Psoas muscle (tissue), 8 donors: ENCODE results near the gene PAX8. TPM values are rescaled to one million over a fixed set of nuclear protein-coding genes. Genes with fewer than 3 reads are reported as not detected.

Experiments used
- ATAC-seq, 4 donors: fragments of 200-7000 bp; cut with Tn5 transposase; one replicate each; pipeline ENCODE4 v1.9.1; 2020; ENCODE audit warnings: moderate library complexity in 3 of 4, mild to moderate bottlenecking in 2 of 4
- DNase-seq, 2 donors: peaks; one replicate each; pipeline ENCODE4 v3.0.0-alpha.2; 2020
- H3K27ac ChIP-seq: fragments of 200-600 bp; one replicate; pipeline ENCODE4 v1.8.0; 2022
- H3K27me3 ChIP-seq, 3 donors: fragments of 200-600 bp in 1 of 3; one replicate each; pipeline versions ENCODE4 v1.6.1 to v1.8.0; 2013 to 2022; ENCODE audit warnings: low read length in 2 of 3, mild to moderate bottlenecking in 2 of 3, moderate library complexity in 1 of 3; ENCODE audit not compliant: insufficient read depth in 3 of 3
- H3K36me3 ChIP-seq, 2 donors: fragments of 200-600 bp in 1 of 2; one replicate each; pipeline versions ENCODE4 v1.6.1 to v1.8.0; 2013 to 2022; ENCODE audit warnings: low read depth in 1 of 2, mild to moderate bottlenecking in 1 of 2, moderate library complexity in 1 of 2; ENCODE audit not compliant: insufficient read depth in 1 of 2
- H3K4me1 ChIP-seq: fragments of 200-600 bp; one replicate; pipeline ENCODE4 v1.8.0; 2022
- H3K4me3 ChIP-seq: fragments of 200-600 bp; one replicate; pipeline ENCODE4 v1.8.0; 2022; ENCODE audit warnings: mild to moderate bottlenecking
- H3K9me3 ChIP-seq: fragments of 200-600 bp; one replicate; pipeline ENCODE4 v1.8.0; 2022
- CTCF ChIP-seq: fragments of 200-600 bp; IDR thresholded peaks from one replicate; pipeline ENCODE4 v1.8.0; 2022; ENCODE audit warnings: antibody characterized with exemption
- WGBS, 3 donors: extraction: QIAGEN DNeasy Blood & Tissue Kit; methylation state at CpG; one replicate each; pipeline versions ENCODE4 v1.1.6 to v1.1.7; 2013; 5-methylcytosine and 5-hydroxymethylcytosine counted together
- intact Hi-C, 2 donors: fragments of 100-400 bp; cut with DNase I; formaldehyde crosslinking; loops; one replicate each; pipeline versions ENCODE4 v1.11.0 to v1.14.2; 2022
- polyA plus RNA-seq, 3 donors: library from polyadenylated mRNA; stranded (reverse); fragments of 200-250 nt; gene quantifications; one replicate each; pipeline ENCODE4 v1.2.3, GENCODE V29; 2013
- total RNA-seq, 4 donors: library from RNA; stranded (reverse); fragmentation: NEBNext Ultra II Directional in 2 of 4; extraction: Animal tissue kit (Norgen Biotek cat#: 25700) in 2 of 4; gene quantifications; one replicate each; pipeline versions ENCODE4 v1.2.1 to v1.2.4, GENCODE V29; 2021 to 2023
- donor health status: healthy with polysubstance abuse.
- donor health status: DM: no; HTN: no; CAD: no; lungs with moderate emphysema.
- donor health status: Bipolar disorder and iron deficiency.
- donor health status: healthy.
- donor health status: DM: yes; HTN: yes; CAD: no.
- donor health status: DM: no; HTN: no; CAD: no.
- donor health status: DM: no; HTN: no; CAD: no.
- donor health status: DM: yes; HTN: yes; CAD: no.

Gene PAX8
- total and polyA plus RNA-seq, 7 donors: 0.12 to 3.1 (median 0.35) TPM; not detected in 1

DNA sequence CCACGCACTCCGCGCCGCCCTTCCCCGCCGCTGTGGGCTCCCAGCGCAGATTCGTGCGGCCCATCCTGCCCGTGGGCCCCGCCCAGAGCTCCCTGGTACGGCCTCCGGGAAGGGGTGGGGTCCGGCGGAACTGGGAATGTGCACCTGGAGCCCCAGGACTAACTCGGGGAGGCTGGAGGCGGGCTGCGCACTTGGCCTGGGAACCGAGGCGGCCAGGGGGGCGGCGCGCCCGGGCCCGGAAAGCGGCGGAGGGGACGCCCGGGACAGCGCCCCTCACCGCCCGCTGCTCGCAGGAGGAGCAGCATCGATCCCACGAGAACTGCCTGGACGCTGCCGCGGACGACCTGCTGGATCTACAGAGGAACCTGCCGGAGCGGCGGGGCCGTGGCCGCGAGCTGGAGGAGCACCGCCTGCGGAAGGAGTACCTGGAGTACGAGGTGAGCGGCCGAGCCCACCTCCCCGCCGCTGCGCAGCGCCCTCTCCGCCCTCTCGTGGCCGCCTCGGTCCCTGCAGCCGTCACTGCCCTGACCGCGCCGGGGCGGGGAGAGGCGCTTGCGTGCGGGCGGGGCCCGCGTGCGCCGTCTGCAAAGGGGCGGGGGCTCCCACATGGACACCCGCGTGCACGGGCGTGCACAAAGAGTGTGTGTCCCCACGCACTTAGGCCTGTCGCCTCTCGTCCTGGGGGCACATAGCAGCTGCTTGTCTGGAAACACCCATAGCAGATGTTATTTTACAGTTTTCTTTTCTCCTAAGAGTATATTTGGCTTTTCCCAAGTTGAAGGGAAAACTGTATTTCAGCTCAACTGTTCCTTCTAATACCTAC, 79.7 kb downstream of the PAX8 start:
- TF ChIP-seq CTCF: peak; percentile 84
- H3K9me3 ChIP-seq: no peaks in the 10 kb centered on the region
- WGBS, 3 donors: 0 to 2% (median 1%) methylated on average over 53 to 79 of the region's 79 CpGs
- H3K27me3 ChIP-seq: peaks cover 0 to 3% (median 0%) of the 10 kb centered on the region in 3 donors
- H3K36me3 ChIP-seq: no peaks in the 10 kb centered on the region
- no peak overlapping the region for H3K27ac ChIP-seq
- intact Hi-C loops: loop anchor here in 1 of 2 donors (5.0 kb wide), 1 partner anchor 62 kb away; no protein-coding TSS in a partner anchor
- ATAC-seq (peak; percentile 87 to 95 (median 93)), DNase-seq (peak; percentile 77 to 83)
- no peaks in the 10 kb centered on the region for H3K4me1 ChIP-seq
- peak overlapping the region; percentile 78 for H3K4me3 ChIP-seq

GRCh38 chr2:113198048-113198789, 80.5 kb downstream of the PAX8 start:
- no peak overlapping the region for H3K27ac ChIP-seq
- H3K36me3 ChIP-seq: no peaks in the 10 kb centered on the region
- DNase-seq (peak in 1 of 2 donors; percentile 35), ATAC-seq (no peak)
- no peak for TF ChIP-seq CTCF
- intact Hi-C loops: loop anchor here in 1 of 2 donors (5.0 kb wide), 1 partner anchor 61 kb away; no protein-coding TSS in a partner anchor
- peaks cover 0 to 3% (median 0%) of the 10 kb centered on the region in 3 donors for H3K27me3 ChIP-seq
- peak overlapping the region; percentile 78 for H3K4me3 ChIP-seq
- no peaks in the 10 kb centered on the region for H3K4me1 ChIP-seq
- WGBS, 3 donors: 51 to 58% (median 56%) methylated on average over 30 to 32 of the region's 32 CpGs
- H3K9me3 ChIP-seq: no peaks in the 10 kb centered on the region

DNA sequence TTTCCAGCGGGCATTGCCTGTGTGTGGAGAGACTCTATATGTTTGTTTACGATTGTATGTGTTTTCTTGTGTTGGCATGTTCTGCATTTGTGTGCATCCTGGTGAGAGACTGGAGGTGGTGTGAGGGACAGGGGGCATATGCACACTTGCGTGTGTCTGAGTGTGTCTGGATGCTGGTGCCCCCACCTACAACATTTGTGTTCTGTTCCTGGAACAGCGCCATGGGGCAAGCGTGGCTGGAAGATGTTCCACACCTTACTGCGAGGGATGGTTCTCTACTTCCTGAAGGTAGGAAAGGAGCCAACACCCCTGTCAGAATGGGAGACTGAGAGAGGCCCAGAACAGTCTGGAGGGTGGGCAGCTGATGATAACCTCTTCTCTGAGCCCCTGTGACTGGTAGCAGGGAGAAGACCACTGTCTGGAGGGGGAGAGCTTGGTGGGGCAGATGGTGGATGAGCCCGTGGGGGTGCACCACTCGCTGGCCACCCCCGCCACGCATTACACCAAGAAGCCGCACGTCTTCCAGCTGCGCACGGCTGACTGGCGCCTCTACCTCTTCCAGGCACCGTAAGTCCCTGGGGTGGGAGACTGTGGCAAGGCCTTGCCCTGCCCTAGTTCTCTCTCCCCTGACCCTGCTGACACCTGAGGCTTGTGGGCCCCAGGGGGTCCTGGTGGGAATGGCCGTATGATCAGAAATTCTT, 81.2 kb downstream of the PAX8 start:
- intact Hi-C loops: loop anchor here in 1 of 2 donors (5.0 kb wide), 1 partner anchor 60 kb away; no protein-coding TSS in a partner anchor
- ATAC-seq: no peak
- no peaks in the 10 kb centered on the region for H3K36me3 ChIP-seq
- no peaks in the 10 kb centered on the region for H3K4me1 ChIP-seq
- no peak for DNase-seq
- no peak overlapping the region for H3K4me3 ChIP-seq
- H3K9me3 ChIP-seq: no peaks in the 10 kb centered on the region
- peaks cover 0 to 3% (median 0%) of the 10 kb centered on the region in 3 donors for H3K27me3 ChIP-seq
- TF ChIP-seq CTCF: no peak
- 88 to 94% (median 93%) methylated on average over 17 of the region's 17 CpGs for WGBS, 3 donors
- H3K27ac ChIP-seq: no peak overlapping the region

- Histone ChIP-seq H3K36me3 (no peaks in the 10 kb centered on the region), H3K27me3 (peaks cover 0 to 3% (median 0%) of the 10 kb centered on the region in 3 donors), H3K27ac (no peak overlapping the region), H3K4me1 (no peaks in the 10 kb centered on the region), H3K9me3 (no peaks in the 10 kb centered on the region), H3K4me3 (no peak overlapping the region)
- ATAC-seq (no peak), DNase-seq (no peak)
- WGBS, 3 donors: 86 to 92% (median 90%) methylated on average over 4 of the region's 4 CpGs
- intact Hi-C loops: loop anchor here in 1 of 2 donors (5.0 kb wide), 1 partner anchor 60 kb away; no protein-coding TSS in a partner anchor
- TF ChIP-seq CTCF: no peak
These were observed 81.9 kb downstream of the PAX8 start for GRCh38 chr2:113196839-113197238.
